Islet of Langerhans (tissue), 1 donor: Measurements from ENCODE around the gene USP46.

Experiments
- FAIRE-seq: peaks from one replicate; lab custom pipeline; 2011; peaks lifted over from hg19 to GRCh38; lab: Jason Lieb, UNC

Gene USP46

DNA sequence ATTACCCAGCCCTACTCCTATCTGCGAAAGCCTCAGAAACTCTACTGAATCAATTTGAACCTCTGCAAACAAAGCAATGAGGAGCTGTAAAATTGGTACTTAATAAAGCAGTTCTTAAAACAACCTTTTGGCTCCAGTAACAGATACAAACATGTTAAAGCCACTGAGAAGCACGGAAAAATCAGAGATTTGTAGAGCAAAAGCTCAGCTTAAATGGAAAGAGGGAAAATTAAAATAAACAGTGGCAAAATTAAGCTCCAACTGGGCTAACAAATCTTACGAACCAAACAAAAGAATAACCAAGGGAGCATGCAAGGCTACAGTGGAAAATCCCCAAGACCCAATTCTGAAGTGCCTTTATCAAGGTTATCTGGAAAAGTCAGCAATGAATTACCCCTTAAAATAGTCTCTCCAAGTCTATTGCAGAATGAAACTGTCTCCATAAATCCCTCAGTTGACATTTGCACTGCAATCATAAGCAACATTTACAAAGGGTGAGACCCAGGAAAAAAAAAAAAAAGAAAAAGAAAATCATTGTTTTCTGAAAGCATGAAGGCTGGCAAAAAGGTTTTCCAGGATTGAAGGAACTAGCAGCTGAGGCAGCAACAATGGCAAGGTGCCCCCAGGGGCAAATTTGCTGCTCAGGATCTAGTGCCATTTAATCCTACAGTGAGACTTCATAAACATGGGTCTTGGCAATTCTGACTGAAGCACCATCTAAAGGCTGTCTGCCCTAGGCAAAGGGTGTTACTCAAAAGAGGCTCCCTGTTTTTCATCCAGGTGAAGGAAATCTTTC is 40.1 kb downstream of the USP46 start:
- FAIRE-seq, result no peak

DNA sequence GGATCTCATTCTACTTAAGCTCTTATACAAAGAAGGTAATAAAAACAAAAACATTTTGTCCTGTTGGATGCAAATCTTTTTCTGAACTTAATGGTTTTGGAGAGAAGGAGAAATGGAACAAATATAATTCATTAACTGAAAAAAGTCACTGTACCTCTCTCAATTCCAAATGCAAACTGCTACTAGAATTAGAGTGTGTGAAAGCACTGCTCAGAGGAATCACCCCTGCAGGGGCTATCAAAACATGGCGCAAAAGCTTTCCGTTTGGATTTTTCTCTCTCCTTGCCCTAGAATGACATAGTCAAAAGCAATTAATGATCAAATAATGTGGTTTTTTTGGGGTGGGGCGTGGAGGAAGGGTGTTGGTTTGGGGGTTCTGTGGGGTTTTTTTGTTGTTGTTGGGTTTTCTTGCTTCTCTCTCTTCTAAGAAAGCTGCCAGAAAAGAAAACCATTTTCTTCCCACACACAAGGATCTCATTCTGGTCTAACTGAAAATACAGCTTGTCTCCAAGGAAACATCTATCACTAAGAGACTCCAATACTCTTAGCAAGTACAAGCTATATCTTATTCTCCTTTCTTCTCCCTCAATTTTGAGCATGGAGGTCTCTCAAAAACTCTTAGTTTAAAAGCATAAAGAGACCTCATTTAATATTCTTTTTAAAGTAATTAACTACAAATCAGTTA is 41.6 kb downstream of the USP46 start:
- FAIRE-seq, result no peak

DNA sequence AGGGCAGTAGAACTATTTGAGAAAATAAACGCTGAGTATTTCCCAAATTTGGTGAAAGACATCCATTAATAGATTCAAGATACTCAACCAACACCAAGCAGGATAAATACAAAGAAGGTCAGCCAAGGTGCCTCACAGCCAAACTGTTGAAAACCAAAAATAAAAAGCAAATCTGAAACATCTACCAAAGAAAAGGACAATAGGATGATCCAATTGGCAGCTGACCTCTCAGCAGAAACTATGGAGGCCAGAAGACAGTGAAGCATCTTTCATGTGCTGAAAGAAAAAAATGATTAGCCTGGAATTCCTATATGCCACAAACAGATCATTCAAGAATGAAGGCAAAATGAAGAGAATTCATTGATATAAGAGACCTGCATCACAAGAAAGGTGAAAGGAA is 44.9 kb downstream of the USP46 start:
- no peak for FAIRE-seq

DNA sequence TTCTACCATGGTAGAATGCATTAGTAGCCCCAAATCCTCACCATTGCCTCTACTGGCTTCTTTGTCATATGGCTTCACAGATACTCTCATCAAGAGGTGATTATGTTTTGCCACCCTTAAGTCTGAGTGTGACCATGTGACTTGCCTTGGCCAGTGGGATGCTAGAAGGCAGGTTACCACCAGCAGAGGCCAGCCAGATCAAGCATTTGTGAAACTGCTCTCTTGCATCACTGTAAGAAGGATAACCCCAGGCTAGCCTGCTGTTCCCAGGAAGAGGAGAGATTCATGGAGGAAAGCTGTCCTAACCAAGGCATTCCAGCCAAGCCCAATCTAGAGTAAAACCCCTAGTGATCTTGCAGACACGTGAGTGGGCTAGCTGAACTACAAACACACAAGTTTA is 46.8 kb downstream of the USP46 start:
- FAIRE-seq, result no peak

DNA sequence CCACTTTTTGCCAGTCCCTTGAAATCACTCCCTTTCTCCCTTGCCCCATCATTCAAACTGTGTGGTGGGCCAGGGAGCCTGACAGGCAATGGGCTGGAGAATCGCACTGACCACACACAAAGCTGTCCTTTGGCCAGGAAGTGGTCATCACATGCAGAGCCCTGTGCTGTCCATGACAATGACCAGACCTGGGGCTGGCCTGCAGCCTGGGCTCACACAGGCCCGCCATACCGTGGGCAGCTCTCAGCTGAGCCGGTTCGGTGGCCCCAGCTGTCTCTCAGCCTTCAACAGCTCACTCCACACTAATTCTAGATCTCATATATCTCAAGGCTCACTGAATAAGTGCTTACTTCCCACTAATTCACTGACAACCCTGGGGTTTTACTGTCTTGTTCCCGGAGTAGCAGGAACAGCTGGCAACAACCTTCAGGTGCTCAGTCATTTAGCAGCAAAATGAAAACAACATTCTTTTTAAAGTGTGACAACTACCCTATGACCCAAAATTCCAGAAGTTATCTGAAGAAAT is 48.0 kb downstream of the USP46 start:
- no peak for FAIRE-seq

DNA sequence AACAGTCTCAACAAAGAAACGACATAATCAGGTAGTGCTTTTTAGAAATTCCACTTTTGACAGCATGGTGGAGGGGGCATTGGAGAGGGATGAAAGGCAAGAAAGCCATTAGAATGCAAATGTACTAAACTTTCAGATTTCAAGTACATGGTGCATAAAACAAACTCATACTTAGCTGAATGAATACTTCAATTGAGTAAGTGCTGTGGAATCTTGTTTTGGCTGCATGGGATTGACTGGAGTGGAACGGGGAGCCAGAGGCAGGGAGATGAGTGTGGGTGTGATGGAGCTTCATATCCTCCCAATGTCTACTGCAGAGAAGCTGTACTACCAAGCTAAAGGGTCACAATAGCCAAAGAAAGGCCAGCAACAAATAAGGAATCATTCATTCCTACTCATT is 52.4 kb downstream of the USP46 start:
- no peak for FAIRE-seq

DNA sequence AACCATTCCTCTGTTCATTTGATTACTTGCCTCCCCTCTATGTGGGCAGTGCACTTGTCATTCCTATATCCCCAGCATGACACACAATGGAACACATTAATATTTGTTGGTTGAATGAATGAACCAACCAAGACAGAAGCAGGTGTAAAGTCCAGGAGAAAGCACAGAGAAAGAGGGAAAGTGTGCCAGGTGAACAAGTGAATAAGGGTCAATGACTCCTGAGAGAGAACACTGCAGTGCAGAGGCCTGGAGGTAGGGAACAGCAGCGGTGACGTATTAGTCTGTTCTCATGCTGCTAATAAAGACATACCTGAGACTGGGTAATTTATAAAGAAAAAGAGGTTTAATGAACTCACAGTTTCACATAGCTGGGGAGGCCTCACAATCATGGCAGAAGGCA is 53.1 kb downstream of the USP46 start:
- FAIRE-seq, result no peak

DNA sequence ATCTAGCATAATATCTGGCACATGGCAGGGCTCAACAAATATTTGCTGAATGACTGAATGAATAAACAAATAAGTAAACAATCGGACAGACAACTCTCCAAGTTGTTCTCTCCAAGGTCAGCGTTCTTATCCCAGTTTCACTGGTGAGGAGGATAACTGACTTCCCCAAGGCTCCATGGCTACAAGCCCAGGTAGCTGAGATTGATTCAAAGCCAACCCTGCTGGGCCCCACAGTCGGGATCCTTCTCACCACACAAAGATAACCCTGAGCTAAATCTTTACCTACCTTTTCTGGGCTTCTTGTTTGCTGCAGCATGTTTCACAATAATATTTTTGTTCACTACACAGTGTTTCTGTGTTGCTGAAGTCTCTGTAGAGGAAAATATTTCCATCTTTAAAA is 54.9 kb downstream of the USP46 start:
- no peak for FAIRE-seq

DNA sequence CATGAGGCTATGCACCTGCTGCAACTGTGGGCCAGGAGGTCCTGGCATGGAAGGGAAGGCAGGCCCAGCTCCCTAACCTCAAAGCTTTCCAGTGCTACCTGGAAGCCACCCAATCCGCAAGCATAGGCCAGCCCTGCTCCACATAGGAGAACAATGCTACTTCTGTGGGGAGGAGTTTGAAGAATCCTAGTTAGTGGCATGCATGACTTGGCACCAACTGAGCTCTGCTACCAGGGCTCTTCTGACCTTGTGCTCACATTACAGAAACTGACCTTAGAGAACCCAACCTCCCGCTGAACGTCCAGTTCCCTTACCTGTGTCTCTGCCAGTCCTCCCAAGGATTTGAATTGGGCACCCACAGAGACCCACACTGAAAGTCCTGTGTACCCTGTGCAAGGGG is 58.8 kb downstream of the USP46 start:
- no peak for FAIRE-seq

DNA sequence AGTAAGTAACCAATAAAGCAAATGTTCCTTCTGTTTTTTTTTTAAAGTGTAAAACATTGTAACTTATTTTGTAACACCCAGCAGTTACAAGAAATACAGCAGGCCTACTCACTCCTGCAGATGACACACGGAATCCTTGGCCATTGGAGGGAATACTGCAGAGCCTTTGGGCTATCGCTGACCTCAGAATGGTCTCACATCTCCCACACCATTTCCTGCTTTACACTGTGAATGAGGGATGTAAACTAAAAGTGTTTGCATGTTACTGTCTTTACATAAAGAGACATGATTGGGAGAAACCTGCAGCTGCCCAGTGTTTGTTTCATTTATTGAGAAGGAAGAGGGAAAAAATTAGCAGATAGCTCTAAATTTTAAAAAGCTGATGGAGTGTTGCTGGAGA is 64.1 kb downstream of the USP46 start:
- FAIRE-seq, result no peak

DNA sequence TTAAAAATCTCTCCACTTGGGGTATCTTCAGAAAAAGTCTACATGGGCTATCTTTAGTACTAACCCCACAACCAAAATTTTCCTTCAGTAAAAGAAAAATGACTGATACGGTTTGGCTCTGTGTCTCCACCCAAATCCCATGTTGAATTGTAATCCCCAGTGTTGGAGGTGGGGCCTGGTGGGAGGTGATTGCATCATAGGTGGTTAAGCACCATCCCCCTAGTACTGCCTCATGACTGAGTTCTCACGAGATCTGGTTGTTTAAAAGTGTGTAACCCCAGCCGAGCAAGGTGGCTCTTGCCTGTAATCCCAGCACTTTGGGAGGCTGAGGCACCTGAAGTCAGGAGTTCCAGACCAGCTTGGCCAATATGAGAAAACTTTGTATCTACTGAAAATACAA is 66.8 kb downstream of the USP46 start:
- no peak for FAIRE-seq

DNA sequence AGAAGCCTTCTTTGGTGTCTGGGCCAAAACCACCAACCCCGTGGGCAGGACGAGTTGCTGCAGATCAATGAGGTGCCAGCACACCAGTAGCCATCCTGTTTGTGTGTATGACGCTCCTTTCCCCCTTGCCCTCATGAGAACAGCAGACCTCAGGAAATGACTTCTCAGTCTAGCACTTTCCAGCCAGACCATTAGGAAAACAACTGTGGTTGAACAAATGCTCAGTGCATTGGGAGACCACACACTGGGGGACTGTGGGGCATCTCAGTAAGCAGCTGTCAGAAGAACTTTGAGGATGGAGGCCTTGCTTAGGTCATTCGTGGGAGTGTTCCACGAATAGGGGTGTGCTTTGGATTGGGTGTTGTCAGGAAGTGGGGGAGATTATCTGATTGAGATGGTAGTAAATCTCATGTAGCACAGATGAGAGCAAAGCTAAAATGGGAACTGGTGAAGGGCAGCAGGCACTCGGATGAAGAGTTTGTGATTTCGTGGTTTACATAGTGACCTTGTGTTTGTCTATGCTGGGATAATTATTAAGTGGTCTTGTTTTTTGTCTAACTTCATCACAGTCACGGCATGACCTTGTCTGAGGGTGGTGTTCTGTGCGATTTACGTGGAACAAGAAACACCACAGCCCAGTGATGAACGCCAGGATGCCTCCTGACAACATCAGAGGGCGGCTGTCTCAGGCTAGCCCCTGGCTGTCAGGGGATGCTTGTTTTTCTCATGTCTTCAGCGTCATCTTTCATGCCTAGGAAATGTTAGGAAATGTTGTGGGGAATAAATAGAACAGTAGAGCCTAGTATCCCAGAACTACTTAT is 70.1 kb downstream of the USP46 start:
- FAIRE-seq, result no peak

DNA sequence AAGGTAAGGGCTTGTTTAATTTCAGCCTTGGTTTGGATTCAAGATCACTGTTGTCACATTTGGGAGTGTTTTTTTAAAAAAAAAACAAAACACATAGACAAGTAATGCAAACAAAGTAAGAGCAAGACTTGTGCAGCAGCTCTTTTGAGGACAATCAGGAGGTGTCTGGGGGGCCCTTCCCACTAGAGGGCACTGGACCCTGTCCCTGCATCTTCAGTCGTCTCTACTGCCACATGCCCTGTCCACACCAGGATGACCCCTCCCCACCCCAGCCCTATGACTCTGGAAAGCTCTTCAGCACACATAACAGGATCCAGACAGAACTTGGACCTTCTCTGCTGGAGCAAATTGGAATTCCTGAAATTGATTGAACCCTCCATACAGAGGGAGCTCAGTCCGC is 71.0 kb downstream of the USP46 start:
- no peak for FAIRE-seq

DNA sequence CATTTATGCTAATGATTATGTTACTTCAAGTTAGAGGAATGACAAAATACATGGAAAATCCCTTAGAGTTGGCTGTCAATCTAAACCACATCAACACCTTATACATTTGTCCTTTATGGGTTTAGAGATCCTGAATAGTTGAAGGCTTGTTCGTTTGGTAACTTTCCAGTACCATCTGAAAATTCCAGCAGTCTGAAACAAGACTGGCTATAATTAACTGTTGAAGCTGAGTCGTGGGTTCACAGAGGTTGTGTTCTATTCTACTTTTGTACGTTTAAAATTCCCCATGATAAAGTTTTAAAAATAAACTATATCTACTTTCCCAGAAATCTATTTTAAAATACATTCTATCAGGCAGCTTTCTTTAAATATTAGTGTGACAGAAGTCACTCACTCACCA is 73.0 kb downstream of the USP46 start:
- no peak for FAIRE-seq

DNA sequence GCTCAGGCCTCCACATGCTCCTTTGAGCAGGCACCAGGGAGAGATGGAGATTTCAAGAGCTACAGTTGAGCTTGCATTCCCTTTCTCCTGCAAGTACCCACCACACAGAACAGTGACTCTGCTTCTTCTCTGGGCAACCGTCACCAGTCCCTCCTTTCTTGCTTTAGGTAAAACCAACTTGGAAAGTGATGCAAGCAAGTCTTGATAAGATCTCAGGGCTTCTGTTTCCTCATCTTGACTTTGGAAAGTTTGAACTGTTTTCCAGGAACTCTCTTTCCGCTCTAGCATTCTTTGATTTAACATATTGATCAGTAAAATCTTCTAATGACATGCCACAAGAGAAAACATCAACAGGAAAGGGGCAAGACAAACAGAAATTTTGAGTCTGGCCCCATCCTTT is 73.7 kb downstream of the USP46 start:
- no peak for FAIRE-seq

DNA sequence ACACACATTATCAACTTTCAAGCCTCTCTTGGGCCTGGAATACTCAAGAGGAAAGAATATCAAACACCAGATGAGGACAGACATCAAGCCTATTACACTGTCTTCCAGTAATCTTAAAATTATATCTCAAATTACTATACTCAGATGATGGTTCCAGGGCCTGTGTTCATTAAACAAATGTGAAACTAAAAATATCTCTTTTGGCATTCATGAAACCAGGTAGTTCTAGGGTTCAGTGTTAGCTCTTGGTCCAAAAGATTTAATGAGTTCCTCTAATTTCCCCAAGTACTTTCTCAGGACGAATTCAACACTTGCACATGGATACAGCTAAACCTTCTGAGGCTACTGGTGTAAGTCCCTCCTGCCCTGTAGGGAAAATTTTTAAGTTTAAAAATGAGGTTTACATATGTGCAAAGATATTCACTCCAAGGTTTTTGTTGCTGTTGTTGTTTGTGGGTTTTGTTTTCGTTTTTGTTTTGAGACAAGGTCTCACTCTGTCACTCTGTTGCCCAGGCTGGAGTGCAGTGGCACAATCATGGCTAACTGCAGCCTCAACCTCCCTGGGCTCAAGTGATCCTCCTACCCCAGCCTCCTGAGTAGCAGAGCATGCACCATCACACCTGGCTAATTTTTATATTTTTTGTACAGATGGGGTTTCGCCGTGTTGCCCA is 79.4 kb downstream of the USP46 start:
- no peak for FAIRE-seq

DNA sequence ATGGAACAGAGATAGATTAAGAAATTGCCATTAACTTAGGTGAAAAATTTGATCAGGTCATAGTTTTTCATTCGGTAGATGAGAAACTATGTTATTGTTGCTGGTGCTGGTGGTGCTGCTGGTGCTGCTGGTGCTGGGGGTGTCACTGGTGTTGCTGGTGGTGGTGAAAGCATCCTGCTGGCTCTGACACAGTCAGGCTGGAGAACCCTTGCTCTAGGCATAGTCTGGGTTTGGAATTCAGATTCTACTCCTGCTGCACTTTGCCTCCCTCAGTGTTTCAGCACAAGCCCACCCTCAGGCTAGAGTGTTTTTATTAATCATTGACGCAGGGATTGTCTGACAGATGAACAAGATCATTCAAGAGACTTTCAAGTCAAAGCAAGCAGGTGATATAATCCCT is 80.2 kb downstream of the USP46 start:
- no peak for FAIRE-seq

DNA sequence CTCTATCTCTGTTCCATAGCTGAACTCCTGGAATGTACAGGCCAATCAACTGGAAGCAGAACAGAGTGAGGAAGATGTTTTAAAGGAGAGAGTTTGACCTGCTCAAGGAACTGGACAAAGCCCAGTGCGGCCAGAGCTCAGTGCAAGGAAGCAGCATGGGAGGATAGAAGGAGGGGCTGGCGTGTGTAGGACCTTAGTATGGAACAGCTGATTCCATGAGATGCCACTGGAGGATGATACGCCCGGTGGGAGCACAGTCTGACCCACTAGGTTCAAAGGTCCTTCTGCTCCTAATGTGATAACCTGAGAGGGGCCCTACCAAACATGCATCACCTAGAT is 81.5 kb downstream of the USP46 start:
- no peak for FAIRE-seq

DNA sequence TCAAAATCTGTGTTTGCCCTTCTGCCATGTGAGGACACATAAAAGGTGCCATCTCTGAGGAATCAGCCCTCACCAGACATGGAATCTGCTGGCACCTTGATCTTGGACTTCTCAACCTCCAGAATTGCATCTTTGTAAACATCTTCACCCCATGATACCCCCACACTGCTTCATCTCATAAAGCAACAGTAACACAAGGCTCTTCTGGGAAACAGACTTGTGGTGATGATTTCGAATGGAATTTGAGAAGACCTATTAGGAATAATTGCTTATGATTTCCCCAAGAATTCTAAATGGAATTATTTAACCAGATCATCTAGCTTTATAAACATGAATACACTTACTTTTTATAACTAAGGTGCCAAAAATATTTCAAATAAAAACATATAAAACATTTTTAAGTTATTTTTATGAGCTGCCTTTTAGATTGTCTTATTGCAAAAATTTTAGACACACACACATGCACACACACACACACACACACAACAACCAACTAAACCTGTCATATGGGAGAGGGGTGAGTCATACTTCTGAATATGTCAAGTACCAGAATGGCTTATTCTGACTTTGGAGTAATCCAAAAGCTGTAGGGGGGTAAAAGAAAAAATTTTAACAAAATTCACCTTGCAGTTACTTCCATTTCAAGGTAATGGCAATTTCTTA is 82.0 kb downstream of the USP46 start:
- FAIRE-seq, result no peak

DNA sequence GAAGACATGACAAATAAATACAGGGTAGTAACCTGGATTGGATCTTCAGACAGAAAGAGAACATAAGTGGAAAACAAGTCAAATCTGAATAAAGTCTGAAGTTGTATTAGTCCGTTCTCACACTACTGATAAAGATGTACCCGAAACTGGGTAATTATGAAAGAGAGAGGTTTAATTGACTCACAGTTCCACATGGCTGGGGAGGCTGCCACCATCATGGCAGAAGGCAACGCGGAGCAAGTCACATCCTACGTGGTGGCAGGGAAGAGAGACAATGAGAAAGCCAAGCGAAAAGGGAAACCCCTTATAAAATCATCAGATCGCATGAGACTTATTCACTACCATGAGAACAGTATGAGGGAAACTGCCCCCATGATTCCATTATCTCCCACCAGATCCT is 82.8 kb downstream of the USP46 start:
- FAIRE-seq, result no peak

DNA sequence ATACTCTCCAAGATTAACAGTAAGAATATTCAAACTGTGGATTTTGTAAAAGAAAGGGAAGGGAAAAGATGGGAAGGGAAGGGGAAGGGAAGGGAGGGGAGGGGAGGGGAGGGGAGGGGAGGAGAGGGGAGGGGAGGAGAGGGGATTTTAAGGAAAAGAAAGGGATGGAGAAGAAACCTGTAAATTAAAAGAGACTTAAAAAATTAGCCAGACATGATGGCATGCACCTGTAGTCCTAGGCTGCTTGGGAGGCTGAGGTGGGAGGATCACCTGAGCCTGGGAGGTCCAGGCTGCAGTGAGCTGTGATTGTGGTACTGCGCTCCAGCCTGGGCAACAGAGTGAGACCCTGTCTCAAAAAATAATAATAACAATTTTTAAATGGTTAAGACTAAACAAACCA is 83.7 kb downstream of the USP46 start:
- no peak for FAIRE-seq

DNA sequence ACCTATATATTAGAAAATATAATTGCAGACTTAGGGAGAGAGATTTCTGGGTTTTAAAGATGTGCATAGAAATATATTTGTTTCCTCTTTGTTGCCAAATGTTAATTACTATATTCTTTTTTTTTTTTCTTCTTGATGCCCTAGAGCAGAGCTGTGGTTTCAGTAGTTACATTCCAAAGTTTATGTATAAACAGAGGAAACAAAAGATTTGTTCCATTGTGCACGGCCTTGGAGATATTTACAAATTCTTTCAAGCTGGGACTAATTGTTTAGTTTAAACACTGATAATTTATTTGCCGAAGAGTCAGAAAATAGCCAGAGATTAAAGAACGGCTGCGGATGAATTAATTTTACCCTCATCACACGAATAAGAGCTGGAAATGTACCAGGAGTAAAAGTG is 85.1 kb downstream of the USP46 start:
- no peak for FAIRE-seq
